GM12801 (cell line): ENCODE results near the gene TM4SF1.

ENCODE experiments used
- CTCF ChIP-seq: IDR thresholded peaks from one replicate; pipeline ENCODE4 v1.5.1; 2011; ENCODE audit warnings: control low read depth; ENCODE audit not compliant: insufficient read length; ENCODE audit errors: extremely low read depth

The TM4SF1 gene

DNA sequence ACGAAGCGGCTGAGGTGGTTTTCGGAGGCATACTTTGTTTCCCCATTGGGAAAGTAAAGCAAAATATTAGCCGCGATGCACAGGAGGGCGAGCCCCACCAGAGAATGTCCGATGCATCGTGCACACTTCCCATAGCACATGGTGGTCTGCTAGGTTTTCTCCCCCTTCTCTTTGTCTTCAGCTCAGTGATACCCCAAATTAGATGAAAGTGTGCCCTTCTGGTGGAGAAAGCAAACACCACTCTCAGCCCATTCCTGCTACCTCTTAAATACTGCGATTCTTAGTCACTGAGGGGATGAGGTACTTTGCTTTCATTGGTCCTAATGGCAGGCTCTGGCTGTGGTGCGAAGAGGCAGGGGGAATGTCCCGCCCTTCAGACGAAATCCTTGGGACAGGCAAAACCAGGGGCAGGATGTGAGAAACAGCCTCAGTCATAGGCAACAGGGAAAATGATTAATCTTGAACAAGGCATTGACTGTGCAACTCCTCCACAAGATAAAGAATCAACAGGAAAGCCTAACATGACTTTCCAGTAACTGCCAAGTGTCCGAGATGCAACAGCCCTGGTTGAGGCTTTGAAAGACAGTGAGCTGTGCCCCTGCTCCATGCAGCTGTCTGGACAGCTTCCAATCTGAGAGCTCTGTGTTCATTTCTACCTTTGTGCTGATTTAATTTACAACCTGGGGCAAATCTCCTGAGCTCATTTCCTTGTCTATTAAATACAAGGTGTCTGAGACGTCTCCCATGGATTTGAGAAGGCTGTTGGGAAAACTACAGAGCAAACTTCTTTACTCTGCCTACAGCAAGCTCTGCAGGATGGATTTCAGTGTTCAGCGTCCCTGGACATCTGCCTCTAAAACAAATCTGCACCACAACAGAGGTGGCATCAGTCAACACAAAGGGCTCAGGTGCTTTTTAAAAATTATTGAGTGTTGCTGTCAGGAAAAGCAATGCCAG, at the start of gene TM4SF1:
TSS of gene TM4SF1 (minus strand) at position 242 of the 957 bp plus-strand sequence. CDS start at position 140, 102 bp downstream.
- TF ChIP-seq CTCF: no peak

DNA sequence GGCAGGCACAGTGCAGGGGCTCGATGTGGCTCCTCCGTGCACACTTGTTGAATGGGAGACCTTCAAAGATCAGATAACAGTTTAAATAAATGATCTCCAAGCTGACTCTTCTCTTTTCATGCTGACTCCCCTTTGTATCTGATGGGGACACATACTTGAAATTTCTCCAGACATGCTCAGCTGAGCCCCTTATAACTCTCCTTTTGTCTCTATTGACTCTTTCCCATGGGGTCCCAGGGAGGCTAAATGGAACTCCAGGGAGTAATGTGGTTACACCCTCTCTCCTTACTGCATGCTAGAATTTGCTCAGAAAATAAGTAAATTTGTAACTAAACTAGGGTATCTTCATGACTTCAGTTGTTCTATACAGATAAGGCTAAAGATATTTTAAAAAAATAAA, 48.9 kb upstream of the TM4SF1 start:
- no peak for TF ChIP-seq CTCF

GRCh38 chr3:149424918-149425317, 47.5 kb upstream of the TM4SF1 start:
- no peak for TF ChIP-seq CTCF

GRCh38 chr3:149421764-149422163, 44.3 kb upstream of the TM4SF1 start:
- no peak for TF ChIP-seq CTCF

DNA sequence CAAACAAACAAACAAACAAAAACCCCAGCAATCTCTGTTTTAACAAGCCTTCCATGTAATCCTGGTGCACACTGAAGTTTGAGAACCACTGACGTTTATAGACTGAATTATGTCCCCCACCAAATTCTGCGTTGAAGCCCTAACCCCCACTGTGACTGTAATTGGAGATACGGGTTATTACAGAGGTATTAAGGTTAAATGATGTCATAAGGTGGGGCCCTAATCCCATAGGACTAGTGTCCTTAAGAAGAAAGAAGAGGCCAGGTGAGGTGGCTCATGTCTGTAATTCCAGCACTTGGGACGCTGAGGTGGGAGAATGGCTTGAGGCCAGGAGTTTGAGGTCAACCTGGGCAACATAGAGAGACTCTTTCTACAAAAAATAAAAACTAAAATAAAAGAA, 42.4 kb upstream of the TM4SF1 start:
- no peak for TF ChIP-seq CTCF

GRCh38 chr3:149417727-149418126, 40.3 kb upstream of the TM4SF1 start:
- no peak for TF ChIP-seq CTCF

GRCh38 chr3:149417174-149417573, 39.7 kb upstream of the TM4SF1 start:
- TF ChIP-seq CTCF: no peak
